ENCODE results near the gene SDHAF1.
"Not testable (repeated sequence)": the region's sequence is repeated elsewhere in the genome, so short reads cannot be mapped to it uniquely, and the experiment has no call there.

Gene SDHAF1

GRCh38 chr19:36014012-36014924, 19.3 kb downstream of the SDHAF1 start, which contains the start of gene ALKBH6:
ALKBH6 (minus strand) TSS chr19:36014213; CDS start chr19:36013397, 816 bp downstream.
- DNase-seq (ENCODE audit: low read depth in 2 of 2): peak; percentile 98 to 99

- no peak for DNase-seq (ENCODE audit: low read depth in 2 of 2)
Measured at GRCh38 chr19:36019061-36019670, 24.2 kb downstream of the SDHAF1 start.

- no peak for DNase-seq (ENCODE audit: low read depth in 2 of 2)
Measured at GRCh38 chr19:36023432-36023831, 28.4 kb downstream of the SDHAF1 start.

- no peak for DNase-seq (ENCODE audit: low read depth in 2 of 2)
Measured at GRCh38 chr19:36025541-36025940, 30.6 kb downstream of the SDHAF1 start.

GRCh38 chr19:36026091-36026876, 31.3 kb downstream of the SDHAF1 start:
- no peak for DNase-seq (ENCODE audit: low read depth in 2 of 2)

GRCh38 chr19:36027696-36028095, 32.7 kb downstream of the SDHAF1 start:
- DNase-seq (ENCODE audit: low read depth in 2 of 2): no peak

- DNase-seq (ENCODE audit: low read depth in 2 of 2): no peak
Measured at GRCh38 chr19:36028313-36029041, 33.5 kb downstream of the SDHAF1 start.

- no peak for DNase-seq (ENCODE audit: low read depth in 2 of 2)
Measured at GRCh38 chr19:36030264-36031148, 35.5 kb downstream of the SDHAF1 start.

- DNase-seq (ENCODE audit: low read depth in 2 of 2): no peak
Measured at GRCh38 chr19:36031308-36031707, 36.3 kb downstream of the SDHAF1 start.

GRCh38 chr19:36032251-36033104, 37.5 kb downstream of the SDHAF1 start, which contains the start of gene CLIP3:
CLIP3 (minus strand) TSS chr19:36032873; CDS start chr19:36032357, 516 bp downstream.
- DNase-seq (ENCODE audit: low read depth in 2 of 2): peak; percentile 21 to 56

- DNase-seq (ENCODE audit: low read depth in 2 of 2): no peak
Measured at GRCh38 chr19:36040495-36040894, 45.5 kb downstream of the SDHAF1 start.

- DNase-seq (ENCODE audit: low read depth in 2 of 2): not testable (repeated sequence)
Measured at GRCh38 chr19:36041092-36041491, 46.1 kb downstream of the SDHAF1 start.

GRCh38 chr19:36041831-36042230, 46.8 kb downstream of the SDHAF1 start:
- DNase-seq (ENCODE audit: low read depth in 2 of 2): no peak

- no peak for DNase-seq (ENCODE audit: low read depth in 2 of 2)
Measured at GRCh38 chr19:36043952-36044351, 49.0 kb downstream of the SDHAF1 start.
